ENCODE measurements around the gene HTR3A. TPM values are rescaled to one million over a fixed set of nuclear protein-coding genes. Genes with fewer than 3 reads are reported as not detected.

HTR3A gene
- total and polyA plus RNA-seq, 9 of the 15 experiments (the other 6 are each of a cell fraction or from before 2014, with no cell fraction given): not detected

DNA sequence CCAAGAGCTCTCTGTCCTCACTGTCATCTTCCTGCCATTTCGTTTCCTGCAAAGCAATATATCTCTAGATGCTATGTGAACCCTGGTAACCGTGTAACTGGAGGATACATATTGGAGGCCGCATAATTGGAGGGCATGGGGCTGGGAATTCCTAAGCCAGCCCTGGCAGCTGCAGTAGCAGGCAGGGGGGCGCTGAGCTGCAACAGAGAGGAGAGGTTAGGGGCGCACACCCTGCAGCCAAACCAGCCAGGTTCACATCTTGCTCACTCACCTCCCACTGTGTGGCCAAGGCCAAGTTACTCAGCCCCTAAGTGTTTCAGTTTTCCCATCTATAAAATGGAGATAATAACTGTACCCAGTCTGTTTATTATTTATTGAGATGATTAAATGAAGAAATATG lies 44.7 kb downstream of the HTR3A start:
- intact Hi-C loops (cut with micrococcal nuclease) (no loop called here), in situ Hi-C loops (cut with MboI) (loop anchor here (10.0 kb wide), 1 partner anchor 245 kb away; no protein-coding TSS in a partner anchor)
- no TSS peak for BruUV-seq (replicated peaks)
- Histone ChIP-seq H3K4me2 (ENCODE audit: insufficient read depth, low read length) (no peak overlapping the region), H4K20me1 (replicated peaks; ENCODE audit: control insufficient read depth, insufficient read depth, low read length) (no peaks in the 10 kb centered on the region), H3K79me2 (ENCODE audit: control insufficient read depth, insufficient read depth, low read length) (no peaks in the 10 kb centered on the region), H3K27ac (ENCODE audit: extremely low read depth, low read depth, low read length) (no peak overlapping the region), H3K27me3 (ENCODE audit: control insufficient read depth in 2 of 2, insufficient read depth in 2 of 2, low read length in 2 of 2) (peaks cover 4 to 26% of the 10 kb centered on the region in 2 experiments; a peak in 3 of 5 replicates), H3K4me3 (no peak overlapping the region), H3K36me3 (ENCODE audit: control insufficient read depth, insufficient read depth, low read length) (no peaks in the 10 kb centered on the region), H3K4me1 (replicated peaks in 1 of 2; ENCODE audit: control insufficient read depth in 2 of 2, insufficient read depth in 2 of 2, low read length in 2 of 2) (no peaks in the 10 kb centered on the region), H3K9me1 (ENCODE audit: control insufficient read depth, insufficient read depth, low read length) (peaks cover 2% of the 10 kb centered on the region), H3K9ac (ENCODE audit: insufficient read depth in 1 of 2, low read depth in 2 of 2, low read length in 2 of 2) (no peak overlapping the region), H2AFZ (ENCODE audit: low read depth, low read length) (no peak overlapping the region), H3K9me3 (replicated peaks; ENCODE audit: control insufficient read depth, insufficient read depth, low read depth, low read length) (no peaks in the 10 kb centered on the region)
- FAIRE-seq (no peak), ATAC-seq (no peak), DNase-seq (ENCODE audit: extremely low read depth in 1 of 4, low spot score in 3 of 4) (no peak)
- ChIA-PET POLR2A (interaction anchor here (0.6 to 1.4 kb wide), 2 partner anchors 25 to 247 kb away, joined by 3 to 4 read pairs; no protein-coding TSS in a partner anchor), CTCF (ENCODE audit: low intra/inter-chr PET ratio) (no interaction called here)
- 3% methylated on average over 4 of the region's 5 CpGs for WGBS (ENCODE audit: insufficient coverage, low coverage, missing lambda C conversion rate)
- TF ChIP-seq, protein P1, sequence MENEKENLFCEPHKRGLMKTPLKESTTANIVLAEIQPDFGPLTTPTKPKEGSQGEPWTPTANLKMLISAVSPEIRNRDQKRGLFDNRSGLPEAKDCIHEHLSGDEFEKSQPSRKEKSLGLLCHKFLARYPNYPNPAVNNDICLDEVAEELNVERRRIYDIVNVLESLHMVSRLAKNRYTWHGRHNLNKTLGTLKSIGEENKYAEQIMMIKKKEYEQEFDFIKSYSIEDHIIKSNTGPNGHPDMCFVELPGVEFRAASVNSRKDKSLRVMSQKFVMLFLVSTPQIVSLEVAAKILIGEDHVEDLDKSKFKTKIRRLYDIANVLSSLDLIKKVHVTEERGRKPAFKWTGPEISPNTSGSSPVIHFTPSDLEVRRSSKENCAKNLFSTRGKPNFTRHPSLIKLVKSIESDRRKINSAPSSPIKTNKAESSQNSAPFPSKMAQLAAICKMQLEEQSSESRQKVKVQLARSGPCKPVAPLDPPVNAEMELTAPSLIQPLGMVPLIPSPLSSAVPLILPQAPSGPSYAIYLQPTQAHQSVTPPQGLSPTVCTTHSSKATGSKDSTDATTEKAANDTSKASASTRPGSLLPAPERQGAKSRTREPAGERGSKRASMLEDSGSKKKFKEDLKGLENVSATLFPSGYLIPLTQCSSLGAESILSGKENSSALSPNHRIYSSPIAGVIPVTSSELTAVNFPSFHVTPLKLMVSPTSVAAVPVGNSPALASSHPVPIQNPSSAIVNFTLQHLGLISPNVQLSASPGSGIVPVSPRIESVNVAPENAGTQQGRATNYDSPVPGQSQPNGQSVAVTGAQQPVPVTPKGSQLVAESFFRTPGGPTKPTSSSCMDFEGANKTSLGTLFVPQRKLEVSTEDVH (IDR thresholded peaks at IDR 0.05; ENCODE audit: low read depth, partially characterized antibody): no peak
